Measurements from ENCODE around the gene NUBP1. TPM values are rescaled to one million over a fixed set of nuclear protein-coding genes. Genes with fewer than 3 reads are reported as not detected.
"Not testable (repeated sequence)": the region's sequence is repeated elsewhere in the genome, so short reads cannot be mapped to it uniquely, and the experiment has no call there.

Gene NUBP1
- total RNA-seq, 6 experiments from 2014 or later = 14.0 to 27.4 (median 20.9) TPM

DNA sequence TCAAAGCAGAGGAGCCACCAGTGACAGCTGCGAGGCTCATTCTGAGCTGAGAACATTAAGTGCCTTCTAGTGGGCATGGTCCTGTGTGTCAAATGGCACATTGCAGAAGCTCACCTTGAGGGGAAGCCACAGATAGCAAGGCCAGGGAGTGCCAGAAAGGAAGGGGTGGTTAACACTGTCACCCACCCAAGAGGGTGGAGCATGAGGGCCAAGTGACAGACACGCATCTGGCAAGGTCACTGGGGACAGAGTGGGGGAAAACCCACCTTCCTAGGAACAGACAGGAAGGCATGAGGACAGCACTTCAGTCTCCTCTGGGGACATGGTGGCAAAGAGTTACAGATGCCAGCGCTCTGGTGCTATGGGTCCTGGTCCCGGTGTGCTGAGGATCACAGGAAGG, 22.1 kb downstream of the NUBP1 start:
- H3K27me3 ChIP-seq = no peaks in the 10 kb centered on the region
- no peak for TF ChIP-seq POLR2A (IDR thresholded peaks at IDR 0.05)
- TF ChIP-seq, protein P1, sequence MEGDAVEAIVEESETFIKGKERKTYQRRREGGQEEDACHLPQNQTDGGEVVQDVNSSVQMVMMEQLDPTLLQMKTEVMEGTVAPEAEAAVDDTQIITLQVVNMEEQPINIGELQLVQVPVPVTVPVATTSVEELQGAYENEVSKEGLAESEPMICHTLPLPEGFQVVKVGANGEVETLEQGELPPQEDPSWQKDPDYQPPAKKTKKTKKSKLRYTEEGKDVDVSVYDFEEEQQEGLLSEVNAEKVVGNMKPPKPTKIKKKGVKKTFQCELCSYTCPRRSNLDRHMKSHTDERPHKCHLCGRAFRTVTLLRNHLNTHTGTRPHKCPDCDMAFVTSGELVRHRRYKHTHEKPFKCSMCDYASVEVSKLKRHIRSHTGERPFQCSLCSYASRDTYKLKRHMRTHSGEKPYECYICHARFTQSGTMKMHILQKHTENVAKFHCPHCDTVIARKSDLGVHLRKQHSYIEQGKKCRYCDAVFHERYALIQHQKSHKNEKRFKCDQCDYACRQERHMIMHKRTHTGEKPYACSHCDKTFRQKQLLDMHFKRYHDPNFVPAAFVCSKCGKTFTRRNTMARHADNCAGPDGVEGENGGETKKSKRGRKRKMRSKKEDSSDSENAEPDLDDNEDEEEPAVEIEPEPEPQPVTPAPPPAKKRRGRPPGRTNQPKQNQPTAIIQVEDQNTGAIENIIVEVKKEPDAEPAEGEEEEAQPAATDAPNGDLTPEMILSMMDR (IDR thresholded peaks at IDR 0.05) = no peak
- H3K36me3 ChIP-seq = peaks cover 0 to 18% (median 5%) of the 10 kb centered on the region in 4 donors
- no peaks in the 10 kb centered on the region for H3K4me1 ChIP-seq
- DNase-seq (no peak), ATAC-seq (no peak)
- intact Hi-C loops (cut with DNase I) = loop anchor here in 1 of 2 donors (10.0 kb wide), 1 partner anchor 149 kb away; no protein-coding TSS in a partner anchor
- WGBS (ENCODE audit: insufficient coverage, low coverage, low lambda C conversion rate, missing lambda C conversion rate) = 92% methylated on average over 2 of the region's 4 CpGs
- no peaks in the 10 kb centered on the region for H3K9me3 ChIP-seq
- no peak overlapping the region for H3K4me3 ChIP-seq
- no peak overlapping the region for H3K27ac ChIP-seq

DNA sequence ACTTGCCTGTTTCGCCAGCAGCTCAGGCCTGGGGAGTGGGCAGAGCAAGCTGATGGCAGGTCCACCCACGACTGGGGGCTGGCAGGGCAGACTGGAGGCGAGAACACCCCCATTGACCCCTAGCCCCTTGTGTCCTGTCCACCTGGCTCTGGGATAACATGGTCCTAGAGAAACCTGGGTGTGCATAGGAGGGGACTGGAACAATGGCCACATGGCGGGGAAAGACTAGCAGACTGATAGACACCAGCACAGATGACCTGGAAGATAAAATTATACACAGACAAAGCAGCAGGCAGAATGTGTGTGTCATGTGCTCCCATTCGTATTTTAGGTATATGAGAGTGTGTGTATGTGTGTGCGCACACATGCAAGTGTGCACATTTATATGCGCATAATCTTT, 23.5 kb downstream of the NUBP1 start:
- intact Hi-C loops (cut with DNase I) = loop anchor here in 1 of 2 donors (10.0 kb wide), 1 partner anchor 148 kb away; no protein-coding TSS in a partner anchor
- ATAC-seq (no peak), DNase-seq (no peak)
- no peak overlapping the region for H3K4me3 ChIP-seq
- peaks cover 0 to 4% (median 0%) of the 10 kb centered on the region in 4 donors for H3K36me3 ChIP-seq
- no peak overlapping the region for H3K27ac ChIP-seq
- H3K4me1 ChIP-seq = no peaks in the 10 kb centered on the region
- TF ChIP-seq, protein P1 (IDR thresholded peaks at IDR 0.05) = no peak
- no peak for TF ChIP-seq POLR2A (IDR thresholded peaks at IDR 0.05)
- no peaks in the 10 kb centered on the region for H3K27me3 ChIP-seq
- WGBS (ENCODE audit: insufficient coverage, low coverage, low lambda C conversion rate, missing lambda C conversion rate) = 97% methylated on average over 4 of the region's 7 CpGs
- no peaks in the 10 kb centered on the region for H3K9me3 ChIP-seq

DNA sequence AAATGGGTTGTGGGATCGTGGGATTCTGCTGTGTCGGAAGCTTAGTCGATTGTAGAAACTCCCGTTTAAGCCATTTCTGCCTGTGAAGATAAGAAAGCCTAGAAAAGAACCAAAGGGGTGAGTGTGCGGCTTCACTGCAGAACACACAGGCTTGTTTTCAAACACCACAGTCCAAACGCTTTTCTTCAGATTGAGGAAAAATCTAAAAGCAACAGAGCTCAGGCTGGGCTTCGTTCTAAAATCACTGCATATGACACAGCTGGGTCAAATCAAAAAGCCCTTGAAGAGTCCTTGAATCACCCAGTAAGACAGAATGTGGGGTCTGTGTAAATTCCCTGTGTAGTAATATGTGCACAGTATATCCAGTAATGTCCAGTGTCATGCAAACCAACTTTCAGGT, 25.7 kb downstream of the NUBP1 start:
- Histone ChIP-seq H3K27ac (no peak overlapping the region), H3K4me3 (no peak overlapping the region), H3K27me3 (no peaks in the 10 kb centered on the region), H3K36me3 (no peaks in the 10 kb centered on the region), H3K4me1 (no peaks in the 10 kb centered on the region), H3K9me3 (no peaks in the 10 kb centered on the region)
- no peak for ATAC-seq
- intact Hi-C loops (cut with DNase I) = loop anchor here in 1 of 2 donors (10.0 kb wide), 1 partner anchor 145 kb away; no protein-coding TSS in a partner anchor
- TF ChIP-seq, protein P1 (IDR thresholded peaks at IDR 0.05) = no peak
- TF ChIP-seq POLR2A (IDR thresholded peaks at IDR 0.05) = no peak
- WGBS (ENCODE audit: insufficient coverage, low coverage, low lambda C conversion rate, missing lambda C conversion rate) = 78% methylated on average over 7 of the region's 7 CpGs
- no peak for DNase-seq

DNA sequence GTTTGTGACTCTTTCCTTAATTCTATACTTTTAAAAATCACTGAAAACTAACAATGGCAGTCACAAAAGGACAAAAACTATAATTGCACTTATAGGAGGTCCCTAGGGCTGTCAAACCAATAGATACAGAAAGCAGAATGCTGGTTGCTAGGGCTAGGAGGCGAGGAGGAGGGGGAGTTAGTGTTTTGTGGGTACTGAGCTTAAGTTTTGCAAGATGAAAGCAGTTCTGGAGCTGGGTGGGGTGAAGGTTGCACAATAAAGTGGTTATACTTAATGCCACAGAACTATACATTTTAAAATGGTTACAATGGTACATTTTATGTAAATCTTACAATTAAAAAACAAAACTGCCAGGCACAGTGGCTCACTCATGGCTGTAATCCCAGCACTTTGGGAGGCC, 27.3 kb downstream of the NUBP1 start:
- H3K9me3 ChIP-seq = no peaks in the 10 kb centered on the region
- no peaks in the 10 kb centered on the region for H3K36me3 ChIP-seq
- no peak for DNase-seq
- no peak for TF ChIP-seq POLR2A (IDR thresholded peaks at IDR 0.05)
- TF ChIP-seq, protein P1 (IDR thresholded peaks at IDR 0.05) = no peak
- intact Hi-C loops (cut with DNase I) = no loop called here
- 30% methylated on average over 1 of the region's 1 CpG for WGBS (ENCODE audit: insufficient coverage, low coverage, low lambda C conversion rate, missing lambda C conversion rate)
- no peaks in the 10 kb centered on the region for H3K4me1 ChIP-seq
- H3K27ac ChIP-seq = no peak overlapping the region
- no peaks in the 10 kb centered on the region for H3K27me3 ChIP-seq
- no peak overlapping the region for H3K4me3 ChIP-seq
- ATAC-seq = peak in 1 of 4 donors; percentile 19

DNA sequence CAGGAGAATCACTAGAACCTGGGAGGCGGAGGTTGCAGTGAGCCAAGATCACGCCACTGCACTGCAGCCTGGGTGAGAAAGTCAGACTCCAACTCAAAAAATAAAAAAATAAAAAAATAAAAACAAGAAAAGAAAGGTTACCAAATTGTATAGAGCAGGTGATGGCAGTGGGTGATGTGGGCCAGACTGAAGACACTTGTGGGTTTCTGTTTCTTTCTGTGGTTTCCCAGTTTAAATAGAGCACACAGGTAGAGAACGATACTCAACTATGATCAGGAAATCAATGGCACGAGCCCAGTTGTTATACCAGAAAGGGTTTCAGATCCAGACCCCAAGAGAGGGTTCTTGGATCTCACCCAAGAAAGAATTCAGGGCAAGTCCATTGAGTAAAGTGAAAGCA, 32.6 kb downstream of the NUBP1 start:
- H3K4me1 ChIP-seq = no peaks in the 10 kb centered on the region
- DNase-seq = no peak
- no peaks in the 10 kb centered on the region for H3K27me3 ChIP-seq
- intact Hi-C loops (cut with DNase I) = no loop called here
- 51% methylated on average over 4 of the region's 4 CpGs for WGBS (ENCODE audit: insufficient coverage, low coverage, low lambda C conversion rate, missing lambda C conversion rate)
- no peak overlapping the region for H3K4me3 ChIP-seq
- ATAC-seq = no peak
- H3K27ac ChIP-seq = no peak overlapping the region
- H3K9me3 ChIP-seq = no peaks in the 10 kb centered on the region
- TF ChIP-seq, protein P1 (IDR thresholded peaks at IDR 0.05) = no peak
- TF ChIP-seq POLR2A (IDR thresholded peaks at IDR 0.05) = no peak
- no peaks in the 10 kb centered on the region for H3K36me3 ChIP-seq

DNA sequence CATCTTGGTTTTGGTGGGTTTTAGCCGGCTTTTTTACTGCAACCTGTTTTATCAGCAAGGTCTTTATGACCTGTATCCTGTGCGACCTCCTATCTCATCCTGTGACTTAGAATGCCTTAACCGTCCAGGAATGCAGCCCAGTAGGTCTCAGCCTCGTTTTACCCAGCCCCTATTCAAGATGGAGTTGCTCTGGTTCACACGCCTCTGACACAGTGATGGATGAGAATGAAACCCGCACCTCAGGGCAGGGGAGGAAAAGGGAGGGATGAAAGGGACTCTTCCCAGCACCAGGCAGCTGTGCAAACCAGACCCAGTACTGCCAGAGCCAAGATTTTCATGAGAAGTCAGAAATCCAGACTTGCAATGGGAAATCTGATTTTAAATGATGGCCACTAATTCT, 33.3 kb downstream of the NUBP1 start:
- H3K4me1 ChIP-seq; DNase-seq; H3K9me3 ChIP-seq; H3K27ac ChIP-seq; H3K4me3 ChIP-seq; ATAC-seq; intact Hi-C loops (cut with DNase I); H3K27me3 ChIP-seq; H3K36me3 ChIP-seq: not testable (repeated sequence)
- 76% methylated on average over 6 of the region's 6 CpGs for WGBS (ENCODE audit: insufficient coverage, low coverage, low lambda C conversion rate, missing lambda C conversion rate)

All from right lobe of liver (tissue), 6 donors.